Fibroblast of lung (primary cell): ENCODE data around the gene RFNG. TPM values are rescaled to one million over a fixed set of nuclear protein-coding genes. Genes with fewer than 3 reads are reported as not detected.

Experiments used
- DNase-seq, 2 donors: peaks; one replicate each; pipeline versions ENCODE4 v3.0.0 to v3.0.0-alpha.2; 2010; ENCODE audit warnings: low read depth in 2 of 2
- H2AFZ ChIP-seq: 2 replicates; pipeline ENCODE4 v1.5.1; 2012; ENCODE audit warnings: low read length, control low read depth, inconsistent platforms
- H3K27ac ChIP-seq: 2 replicates; pipeline ENCODE4 v1.5.1; 2011; ENCODE audit warnings: low read length, control low read depth; ENCODE audit not compliant: insufficient read depth
- H3K27me3 ChIP-seq: 2 replicates; pipeline ENCODE4 v1.5.1; 2011; ENCODE audit warnings: mild to moderate bottlenecking, low read length; ENCODE audit not compliant: control insufficient read depth, insufficient read depth
- H3K36me3 ChIP-seq: 2 replicates; pipeline ENCODE4 v1.5.1; 2011; ENCODE audit warnings: low read length; ENCODE audit not compliant: control insufficient read depth, insufficient read depth
- H3K4me1 ChIP-seq: 2 replicates; pipeline ENCODE4 v1.5.1; 2011; ENCODE audit warnings: low read length; ENCODE audit not compliant: control insufficient read depth, insufficient read depth; ENCODE audit errors: extremely low read depth
- H3K4me2 ChIP-seq: 2 replicates; pipeline ENCODE4 v1.5.1; 2011; ENCODE audit warnings: low read length, control low read depth; ENCODE audit not compliant: insufficient read depth; ENCODE audit errors: extremely low read depth
- H3K4me3 ChIP-seq, 4 experiments: fragments of 200-600 bp in 1 of 4; sonication (generic) in 1 of 4; replicated peaks in 1 of 4; 2 replicates each; pipeline ENCODE4 v1.5.1; 2011 to 2016; ENCODE audit warnings: low read length in 4 of 4, low read depth in 3 of 4, mild to moderate bottlenecking in 3 of 4, control low read depth in 2 of 4, inconsistent platforms in 1 of 4, mixed read lengths in 1 of 4; ENCODE audit not compliant: insufficient read depth in 1 of 4; ENCODE audit errors: control extremely low read depth in 1 of 4
- H3K79me2 ChIP-seq: 2 replicates; pipeline ENCODE4 v1.5.1; 2012; ENCODE audit warnings: mild to moderate bottlenecking, low read length, inconsistent platforms; ENCODE audit not compliant: control insufficient read depth, insufficient read depth
- H3K9ac ChIP-seq: 2 replicates; pipeline ENCODE4 v1.5.1; 2011; ENCODE audit warnings: mild to moderate bottlenecking, low read length, control low read depth; ENCODE audit not compliant: insufficient read depth
- H3K9me3 ChIP-seq: 2 replicates; pipeline ENCODE4 v1.5.1; 2012; ENCODE audit warnings: low read depth, low read length; ENCODE audit not compliant: control insufficient read depth, insufficient read depth
- H4K20me1 ChIP-seq: 2 replicates; pipeline ENCODE4 v1.5.1; 2011; ENCODE audit warnings: low read length; ENCODE audit not compliant: control insufficient read depth, insufficient read depth; ENCODE audit errors: extremely low read depth
- CTCF ChIP-seq, 2 donors: IDR thresholded peaks in 1 of 2; conservative IDR thresholded peaks in 1 of 2; 1 replicate in 1 of 2; 2 replicates in 1 of 2; pipeline ENCODE4 v1.5.1; 2011 to 2012; ENCODE audit warnings: low read length in 2 of 2, control low read depth in 1 of 2, inconsistent platforms in 1 of 2, low read depth in 1 of 2, mild to moderate bottlenecking in 1 of 2
- EZH2 ChIP-seq: IDR thresholded peaks from 2 replicates; pipeline ENCODE4 v1.5.1; 2012; ENCODE audit warnings: low read length, control low read depth, mild to moderate bottlenecking; ENCODE audit errors: missing control alignments
- polyA plus RNA-seq, 2 donors: library from polyadenylated mRNA; depleted of rRNA in 1 of 2; stranded (reverse) in 1 of 2; unstranded in 1 of 2; fragments of >200 nt; gene quantifications; 2 replicates each; pipeline ENCODE4 v1.2.1, GENCODE V29; 2011 to 2012; ENCODE audit warnings: missing spikeins in 1 of 2
- total RNA-seq: library from RNA; depleted of rRNA; stranded (reverse); fragments of >200 nt; gene quantifications from 2 replicates; pipeline ENCODE4 v1.2.1, GENCODE V29; 2014

Gene RFNG
- total and polyA plus RNA-seq, 2 donors (not counting 1 experiment from before 2014, with no cell fraction given) = 14.5 to 48.9 TPM

- TF ChIP-seq EZH2 (no peak), CTCF (conservative IDR thresholded peaks at IDR 0.05 in 1 of 2, IDR thresholded peaks at IDR 0.05 in 1 of 2; ENCODE audit: low read depth in 1 of 2, low read length in 2 of 2) (no peak)
Measured at GRCh38 chr17:82028246-82028645, 23.4 kb downstream of the RFNG start.

GRCh38 chr17:82025401-82026107 is 26.1 kb downstream of the RFNG start:
- H3K79me2 ChIP-seq = peaks cover 7% of the 10 kb centered on the region
- no peak overlapping the region for H2AFZ ChIP-seq
- no peak overlapping the region for H3K4me2 ChIP-seq
- H3K4me3 ChIP-seq = no peak overlapping the region
- no peak overlapping the region for H3K27ac ChIP-seq
- H4K20me1 ChIP-seq = no peaks in the 10 kb centered on the region
- no peaks in the 10 kb centered on the region for H3K9me3 ChIP-seq
- H3K4me1 ChIP-seq = peaks cover 13% of the 10 kb centered on the region
- H3K27me3 ChIP-seq = no peaks in the 10 kb centered on the region
- DNase-seq = no peak
- TF ChIP-seq CTCF (conservative IDR thresholded peaks at IDR 0.05 in 1 of 2, IDR thresholded peaks at IDR 0.05 in 1 of 2; ENCODE audit: low read depth in 1 of 2, low read length in 2 of 2) = no peak
- no peak for TF ChIP-seq EZH2
- H3K9ac ChIP-seq = no peak overlapping the region
- no peaks in the 10 kb centered on the region for H3K36me3 ChIP-seq

More at GRCh38 chr17:82028246-82028645, 23.4 kb downstream of the RFNG start:
- H3K27ac ChIP-seq = no peak overlapping the region
- no peaks in the 10 kb centered on the region for H3K79me2 ChIP-seq
- peaks cover 6% of the 10 kb centered on the region for H3K4me1 ChIP-seq
- H3K4me2 ChIP-seq = no peak overlapping the region
- no peak overlapping the region for H2AFZ ChIP-seq
- no peaks in the 10 kb centered on the region for H4K20me1 ChIP-seq
- no peaks in the 10 kb centered on the region for H3K27me3 ChIP-seq
- DNase-seq = no peak
- no peak overlapping the region for H3K4me3 ChIP-seq
- H3K36me3 ChIP-seq = no peaks in the 10 kb centered on the region
- no peaks in the 10 kb centered on the region for H3K9me3 ChIP-seq
- H3K9ac ChIP-seq = no peak overlapping the region

- DNase-seq = no peak
- no peak for TF ChIP-seq EZH2
- no peak for TF ChIP-seq CTCF (conservative IDR thresholded peaks at IDR 0.05 in 1 of 2, IDR thresholded peaks at IDR 0.05 in 1 of 2; ENCODE audit: low read depth in 1 of 2, low read length in 2 of 2)
- Histone ChIP-seq H3K27me3 (no peaks in the 10 kb centered on the region), H4K20me1 (no peaks in the 10 kb centered on the region), H3K9ac (no peak overlapping the region), H3K9me3 (no peaks in the 10 kb centered on the region), H3K4me2 (no peak overlapping the region), H3K4me3 (no peak overlapping the region), H3K4me1 (peaks cover 13% of the 10 kb centered on the region), H2AFZ (no peak overlapping the region), H3K36me3 (no peaks in the 10 kb centered on the region), H3K27ac (no peak overlapping the region), H3K79me2 (peaks cover 7% of the 10 kb centered on the region)
Measured at GRCh38 chr17:82024859-82025258, 26.8 kb downstream of the RFNG start.
